ENCODE measurements around the gene MIF. TPM values are rescaled to one million over a fixed set of nuclear protein-coding genes. Genes with fewer than 3 reads are reported as not detected.
"Not testable (repeated sequence)": the region's sequence is repeated elsewhere in the genome, so short reads cannot be mapped to it uniquely, and the experiment has no call there.

MIF gene
- total RNA-seq, 1 experiment from 2014 or later = 313 TPM

- DNase-seq (ENCODE audit: low read depth) = not testable (repeated sequence)
Observed at GRCh38 chr22:23900227-23900626, 6.0 kb downstream of the MIF start.

- no peak for DNase-seq (ENCODE audit: low read depth)
Observed at GRCh38 chr22:23901600-23901999, 7.4 kb downstream of the MIF start.

- DNase-seq (ENCODE audit: low read depth) = no peak
Observed at GRCh38 chr22:23903328-23903971, 9.3 kb downstream of the MIF start.

DNA sequence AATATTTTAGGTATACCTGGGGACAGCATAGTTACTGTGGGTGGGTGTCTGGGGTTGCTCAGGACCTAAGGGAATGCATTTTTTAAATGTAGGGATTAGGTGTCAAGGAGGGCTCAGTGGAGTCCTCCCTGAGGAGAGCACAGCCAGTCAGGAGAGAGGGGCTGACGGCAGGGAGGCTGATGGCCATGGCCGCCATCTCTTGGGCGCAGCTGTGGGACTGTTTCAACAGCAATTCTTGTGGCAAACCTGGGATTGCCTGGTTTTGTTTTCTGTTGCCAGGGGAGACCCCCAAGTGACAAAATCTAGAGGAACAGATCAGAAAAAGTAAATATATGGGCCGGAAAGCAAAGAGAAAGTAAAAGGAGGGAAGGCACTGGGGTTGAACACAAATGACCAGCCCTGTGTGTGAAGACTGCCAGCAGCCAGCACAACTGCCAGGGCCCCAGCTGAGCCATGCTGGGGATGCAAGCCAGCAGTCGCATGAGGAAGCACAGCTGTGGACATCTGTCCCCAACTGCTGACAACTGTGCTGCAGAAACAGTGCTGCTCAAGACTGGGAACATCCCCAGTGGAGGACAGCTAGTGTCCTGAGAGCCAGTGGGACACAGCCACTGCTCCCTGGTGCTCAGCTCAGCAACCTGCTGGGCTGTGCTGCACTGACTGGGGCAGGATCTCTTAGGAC, 10.5 kb downstream of the MIF start:
- DNase-seq (ENCODE audit: low read depth) = no peak

DNA sequence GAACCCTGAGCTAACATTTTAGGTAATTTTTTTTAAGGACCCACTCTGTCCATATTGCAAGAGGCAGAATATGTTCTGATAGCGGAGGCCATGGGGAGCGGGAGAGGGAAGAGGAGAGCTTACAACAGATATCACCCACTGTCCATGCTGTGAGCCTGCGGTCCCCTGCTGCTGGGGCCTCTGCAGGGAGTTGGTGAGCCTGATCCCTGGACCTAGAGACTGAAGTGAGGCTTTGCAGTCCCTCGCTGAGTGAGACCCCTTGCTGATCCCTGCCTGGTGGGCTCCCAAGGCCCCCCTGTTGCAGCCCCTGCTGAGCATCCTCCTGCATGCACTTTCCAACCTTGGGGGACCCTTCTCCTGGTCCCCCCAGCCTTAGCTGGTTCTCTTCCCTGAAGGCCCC, 12.5 kb downstream of the MIF start:
- DNase-seq (ENCODE audit: low read depth) = no peak

- DNase-seq (ENCODE audit: low read depth) = not testable (repeated sequence)
Observed at GRCh38 chr22:23907423-23907822, 13.2 kb downstream of the MIF start.

GRCh38 chr22:23908587-23909205, 14.5 kb downstream of the MIF start:
- no peak for DNase-seq (ENCODE audit: low read depth)

GRCh38 chr22:23909296-23909898, 15.2 kb downstream of the MIF start:
- no peak for DNase-seq (ENCODE audit: low read depth)

DNA sequence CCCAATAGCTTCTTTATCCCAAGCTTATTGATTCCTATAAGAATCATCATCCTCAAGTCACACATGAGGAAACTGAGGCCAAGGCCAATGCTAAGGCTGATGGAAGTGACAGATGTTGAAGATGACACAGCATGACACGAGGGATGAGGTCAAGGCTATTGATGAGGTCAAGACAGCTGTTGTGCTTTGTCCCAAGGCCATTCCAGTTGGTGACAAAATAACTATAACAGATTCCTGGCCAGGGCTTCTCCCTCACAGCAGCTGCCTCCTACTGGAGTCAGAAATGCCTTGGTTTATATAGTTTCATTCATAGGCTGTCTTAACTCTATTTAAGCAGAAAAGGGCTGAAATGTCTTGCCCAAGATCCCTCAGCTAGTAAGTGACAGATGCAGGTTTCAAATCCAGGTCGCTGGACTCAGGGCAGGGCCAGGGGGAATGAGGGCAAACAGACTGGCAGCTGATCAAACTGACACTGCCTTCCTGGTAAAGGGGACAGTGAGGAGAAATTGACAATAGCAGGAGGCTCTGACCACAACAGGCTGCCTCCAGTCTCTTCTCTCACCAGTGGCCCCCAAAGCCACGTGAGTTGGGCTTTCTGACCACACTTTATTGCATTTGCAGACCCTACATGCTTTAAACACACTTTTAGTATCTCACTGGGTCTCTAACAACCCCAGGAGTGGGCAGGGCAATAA, 16.5 kb downstream of the MIF start:
- no peak for DNase-seq (ENCODE audit: low read depth)

GRCh38 chr22:23911318-23911980, 17.3 kb downstream of the MIF start:
- no peak for DNase-seq (ENCODE audit: low read depth)

- no peak for DNase-seq (ENCODE audit: low read depth)
Observed at GRCh38 chr22:23912293-23912903, 18.2 kb downstream of the MIF start.

DNA sequence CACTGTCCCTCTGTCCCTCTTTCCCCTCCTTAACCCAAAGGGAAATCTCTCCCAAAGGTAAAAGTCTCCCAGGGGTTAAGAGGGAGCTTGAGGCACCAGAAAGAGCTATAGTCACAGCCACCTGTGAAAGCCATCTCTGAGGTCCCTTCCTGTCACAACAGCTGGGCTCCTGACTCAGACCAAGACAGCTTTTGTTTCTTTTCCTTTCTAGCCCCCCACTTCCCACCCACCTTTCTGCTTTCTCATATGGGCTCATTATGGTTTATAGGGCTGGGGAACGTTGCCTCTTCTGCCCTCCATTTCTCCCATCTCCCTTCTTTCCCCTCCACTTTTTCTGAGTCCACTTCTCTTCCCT, 19.1 kb downstream of the MIF start:
- DNase-seq (ENCODE audit: low read depth) = no peak

- DNase-seq (ENCODE audit: low read depth) = peak; percentile 97
Observed at GRCh38 chr22:23913661-23914353, 19.6 kb downstream of the MIF start.

GRCh38 chr22:23915290-23915689, 21.1 kb downstream of the MIF start:
- DNase-seq (ENCODE audit: low read depth) = no peak

DNA sequence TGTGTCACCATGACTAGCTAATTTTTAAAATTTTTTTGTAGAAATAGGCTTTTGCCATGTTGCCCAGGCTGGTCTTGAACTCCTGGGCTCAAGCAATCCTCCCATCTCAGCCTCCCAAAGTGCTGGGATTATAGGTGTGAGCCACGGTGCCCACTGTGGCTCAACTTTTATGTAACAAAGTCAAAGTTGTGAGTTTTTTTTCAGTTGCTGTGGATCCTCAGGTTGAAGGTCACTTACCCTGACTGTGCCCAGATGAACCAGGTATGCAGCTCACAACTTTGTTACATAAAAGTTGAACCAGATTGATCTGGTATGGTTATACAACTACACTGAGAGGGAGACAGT, 26.1 kb downstream of the MIF start:
- not testable (repeated sequence) for DNase-seq (ENCODE audit: low read depth)

- peak; percentile 61 for DNase-seq (ENCODE audit: low read depth)
Observed at GRCh38 chr22:23921586-23922201, 27.5 kb downstream of the MIF start.

- DNase-seq (ENCODE audit: low read depth) = no peak
Observed at GRCh38 chr22:23922921-23923320, 28.7 kb downstream of the MIF start.

GRCh38 chr22:23925020-23925606, 30.9 kb downstream of the MIF start:
- no peak for DNase-seq (ENCODE audit: low read depth)

DNA sequence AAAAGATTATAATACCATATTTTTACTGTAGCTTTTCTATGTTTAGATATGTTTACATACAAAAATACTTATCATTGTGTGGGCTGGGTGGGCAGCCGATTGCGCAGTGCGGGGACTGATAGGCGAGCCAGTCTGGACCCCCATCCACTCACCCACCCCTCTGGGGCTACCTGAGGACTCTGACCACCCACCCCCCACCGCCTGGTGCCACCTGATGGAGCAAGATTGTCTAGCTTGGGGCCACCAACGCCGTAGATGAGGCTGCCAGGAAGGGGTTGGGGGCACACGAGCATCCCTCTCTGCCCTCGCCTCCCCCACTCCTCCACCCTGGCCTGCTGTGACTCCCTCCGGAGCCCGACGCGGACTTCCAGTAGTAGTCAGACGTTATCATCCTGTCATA, 32.4 kb downstream of the MIF start:
- no peak for DNase-seq (ENCODE audit: low read depth)
